Muscle layer of duodenum (tissue), 2 donors: ENCODE data around the gene DCLRE1B.
A peak's percentile ranks its signal among the peaks of the same experiment; 100 is the strongest.

Source experiments
- H3K27ac ChIP-seq: one replicate; pipeline ENCODE4 v1.7.0; 2013; ENCODE audit warnings: mild to moderate bottlenecking, low read length
- H3K27me3 ChIP-seq: one replicate; pipeline ENCODE4 v1.7.0; 2013; ENCODE audit warnings: low read depth, mild to moderate bottlenecking, control low read depth, low read length
- H3K36me3 ChIP-seq, 2 donors: one replicate each; pipeline ENCODE4 v1.7.0; 2013; ENCODE audit warnings: low read length in 2 of 2, control low read depth in 1 of 2, mild to moderate bottlenecking in 1 of 2; ENCODE audit not compliant: insufficient read depth in 2 of 2, control insufficient read depth in 1 of 2
- H3K4me1 ChIP-seq, 2 donors: one replicate each; pipeline ENCODE4 v1.7.0; 2013; ENCODE audit warnings: low read length in 2 of 2, mild to moderate bottlenecking in 2 of 2, control low read depth in 1 of 2, moderate library complexity in 1 of 2; ENCODE audit not compliant: insufficient read depth in 2 of 2, control insufficient read depth in 1 of 2
- H3K4me3 ChIP-seq, 2 donors: one replicate each; pipeline ENCODE4 v1.7.0; 2013; ENCODE audit warnings: low read length in 2 of 2, low read depth in 1 of 2, mild to moderate bottlenecking in 1 of 2
- H3K9me3 ChIP-seq, 2 donors: one replicate each; pipeline ENCODE4 v1.7.0; 2013; ENCODE audit warnings: low read length in 2 of 2, control low read depth in 1 of 2, mild to moderate bottlenecking in 1 of 2; ENCODE audit not compliant: control insufficient read depth in 1 of 2
- donor health status: healthy.

DCLRE1B gene

GRCh38 chr1:113904674-113905434 is at the start of gene DCLRE1B, which contains the start of gene AP4B1:
Gene DCLRE1B, plus strand, starts transcription at chr1:113905326. Its CDS starts 261 bp downstream, at chr1:113905587.
Gene AP4B1, minus strand, starts transcription at chr1:113904799. Its CDS starts 82 bp downstream, at chr1:113904717.
- Histone ChIP-seq H3K27ac (peak within 1 kb of the TSS; percentile 98), H3K36me3 (peaks cover 13 to 29% of the 10 kb centered on the region in 2 donors), H3K4me1 (peaks cover 0 to 21% of the 10 kb centered on the region in 2 donors), H3K27me3 (no peaks in the 10 kb centered on the region), H3K4me3 (peak within 1 kb of the TSS; percentile 77 to 98), H3K9me3 (no peaks in the 10 kb centered on the region)

- Histone ChIP-seq H3K36me3 (no peaks in the 10 kb centered on the region), H3K27ac (no peak overlapping the region), H3K9me3 (no peaks in the 10 kb centered on the region)
These were observed 49.3 kb upstream of the DCLRE1B start for GRCh38 chr1:113855630-113856400.

GRCh38 chr1:113856401-113856790 is 48.7 kb upstream of the DCLRE1B start:
- H3K36me3 ChIP-seq: no peaks in the 10 kb centered on the region
- H3K4me3 ChIP-seq: no peak overlapping the region
- peaks cover 3 to 4% of the 10 kb centered on the region in 2 donors for H3K4me1 ChIP-seq
- no peak overlapping the region for H3K27ac ChIP-seq
- no peaks in the 10 kb centered on the region for H3K9me3 ChIP-seq
- no peaks in the 10 kb centered on the region for H3K27me3 ChIP-seq

More at GRCh38 chr1:113855630-113856400, 49.3 kb upstream of the DCLRE1B start:
- H3K27me3 ChIP-seq: no peaks in the 10 kb centered on the region
- no peak overlapping the region for H3K4me3 ChIP-seq
- H3K4me1 ChIP-seq: peaks cover 3 to 4% of the 10 kb centered on the region in 2 donors

GRCh38 chr1:113857776-113858175 is 47.4 kb upstream of the DCLRE1B start:
- Histone ChIP-seq H3K4me1 (peaks cover 3 to 4% of the 10 kb centered on the region in 2 donors), H3K27ac (no peak overlapping the region), H3K36me3 (no peaks in the 10 kb centered on the region), H3K27me3 (no peaks in the 10 kb centered on the region), H3K4me3 (no peak overlapping the region), H3K9me3 (no peaks in the 10 kb centered on the region)

GRCh38 chr1:113858418-113858817 is 46.7 kb upstream of the DCLRE1B start:
- H3K27ac ChIP-seq: no peak overlapping the region
- peaks cover 3 to 4% of the 10 kb centered on the region in 2 donors for H3K4me1 ChIP-seq

GRCh38 chr1:113858982-113859381 is 46.1 kb upstream of the DCLRE1B start:
- no peak overlapping the region for H3K4me3 ChIP-seq
- H3K36me3 ChIP-seq: no peaks in the 10 kb centered on the region
- no peaks in the 10 kb centered on the region for H3K27me3 ChIP-seq
- peaks cover 3 to 4% of the 10 kb centered on the region in 2 donors for H3K4me1 ChIP-seq
- no peak overlapping the region for H3K27ac ChIP-seq
- no peaks in the 10 kb centered on the region for H3K9me3 ChIP-seq

More at GRCh38 chr1:113858418-113858817, 46.7 kb upstream of the DCLRE1B start:
- no peaks in the 10 kb centered on the region for H3K9me3 ChIP-seq
- no peak overlapping the region for H3K4me3 ChIP-seq
- no peaks in the 10 kb centered on the region for H3K36me3 ChIP-seq
- H3K27me3 ChIP-seq: no peaks in the 10 kb centered on the region

GRCh38 chr1:113859478-113860175 is 45.5 kb upstream of the DCLRE1B start:
- Histone ChIP-seq H3K27ac (no peak overlapping the region), H3K4me3 (no peak overlapping the region), H3K36me3 (no peaks in the 10 kb centered on the region)

GRCh38 chr1:113860891-113861290 is 44.2 kb upstream of the DCLRE1B start:
- H3K27ac ChIP-seq: no peak overlapping the region

More at GRCh38 chr1:113859478-113860175, 45.5 kb upstream of the DCLRE1B start:
- H3K9me3 ChIP-seq: no peaks in the 10 kb centered on the region
- H3K4me1 ChIP-seq: peaks cover 3 to 4% of the 10 kb centered on the region in 2 donors
- no peaks in the 10 kb centered on the region for H3K27me3 ChIP-seq

GRCh38 chr1:113861641-113862040 is 43.5 kb upstream of the DCLRE1B start:
- Histone ChIP-seq H3K36me3 (no peaks in the 10 kb centered on the region), H3K9me3 (no peaks in the 10 kb centered on the region), H3K4me3 (no peak overlapping the region), H3K27ac (no peak overlapping the region), H3K27me3 (no peaks in the 10 kb centered on the region), H3K4me1 (peaks cover 3 to 4% of the 10 kb centered on the region in 2 donors)

More at GRCh38 chr1:113860891-113861290, 44.2 kb upstream of the DCLRE1B start:
- Histone ChIP-seq H3K4me3 (no peak overlapping the region), H3K9me3 (no peaks in the 10 kb centered on the region), H3K4me1 (peaks cover 3 to 4% of the 10 kb centered on the region in 2 donors), H3K36me3 (no peaks in the 10 kb centered on the region), H3K27me3 (no peaks in the 10 kb centered on the region)

GRCh38 chr1:113868387-113869083 is 36.6 kb upstream of the DCLRE1B start:
- Histone ChIP-seq H3K36me3 (no peaks in the 10 kb centered on the region), H3K27me3 (no peaks in the 10 kb centered on the region), H3K27ac (no peak overlapping the region), H3K9me3 (no peaks in the 10 kb centered on the region), H3K4me3 (no peak overlapping the region), H3K4me1 (no peaks in the 10 kb centered on the region)
